Measurements from ENCODE around the gene GSN. TPM values are rescaled to one million over a fixed set of nuclear protein-coding genes. Genes with fewer than 3 reads are reported as not detected.

GSN gene
- total RNA-seq, 2 donors from 2014 or later, result 390 to 690 TPM

GRCh38 chr9:121246821-121247561 is 21.0 kb upstream of the GSN start:
- Histone ChIP-seq H3K36me3 (no peaks in the 10 kb centered on the region), H3K4me3 (no peak overlapping the region), H3K4me1 (replicated peaks) (no peaks in the 10 kb centered on the region), H3K9me3 (no peaks in the 10 kb centered on the region), H3K27ac (no peak overlapping the region), H3K27me3 (replicated peaks; ENCODE audit: insufficient read depth) (no peaks in the 10 kb centered on the region)
- intact Hi-C loops (cut with DNase I), result no loop called here
- no peak for TF ChIP-seq POLR2A (IDR thresholded peaks at IDR 0.05)
- TF ChIP-seq, protein P1, sequence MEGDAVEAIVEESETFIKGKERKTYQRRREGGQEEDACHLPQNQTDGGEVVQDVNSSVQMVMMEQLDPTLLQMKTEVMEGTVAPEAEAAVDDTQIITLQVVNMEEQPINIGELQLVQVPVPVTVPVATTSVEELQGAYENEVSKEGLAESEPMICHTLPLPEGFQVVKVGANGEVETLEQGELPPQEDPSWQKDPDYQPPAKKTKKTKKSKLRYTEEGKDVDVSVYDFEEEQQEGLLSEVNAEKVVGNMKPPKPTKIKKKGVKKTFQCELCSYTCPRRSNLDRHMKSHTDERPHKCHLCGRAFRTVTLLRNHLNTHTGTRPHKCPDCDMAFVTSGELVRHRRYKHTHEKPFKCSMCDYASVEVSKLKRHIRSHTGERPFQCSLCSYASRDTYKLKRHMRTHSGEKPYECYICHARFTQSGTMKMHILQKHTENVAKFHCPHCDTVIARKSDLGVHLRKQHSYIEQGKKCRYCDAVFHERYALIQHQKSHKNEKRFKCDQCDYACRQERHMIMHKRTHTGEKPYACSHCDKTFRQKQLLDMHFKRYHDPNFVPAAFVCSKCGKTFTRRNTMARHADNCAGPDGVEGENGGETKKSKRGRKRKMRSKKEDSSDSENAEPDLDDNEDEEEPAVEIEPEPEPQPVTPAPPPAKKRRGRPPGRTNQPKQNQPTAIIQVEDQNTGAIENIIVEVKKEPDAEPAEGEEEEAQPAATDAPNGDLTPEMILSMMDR (IDR thresholded peaks at IDR 0.05), result no peak
- no peak for TF ChIP-seq POLR2AphosphoS5 (IDR thresholded peaks at IDR 0.05)
- WGBS, result 86% methylated on average over 12 of the region's 12 CpGs
- DNase-seq (ENCODE audit: low spot score), result no peak

DNA sequence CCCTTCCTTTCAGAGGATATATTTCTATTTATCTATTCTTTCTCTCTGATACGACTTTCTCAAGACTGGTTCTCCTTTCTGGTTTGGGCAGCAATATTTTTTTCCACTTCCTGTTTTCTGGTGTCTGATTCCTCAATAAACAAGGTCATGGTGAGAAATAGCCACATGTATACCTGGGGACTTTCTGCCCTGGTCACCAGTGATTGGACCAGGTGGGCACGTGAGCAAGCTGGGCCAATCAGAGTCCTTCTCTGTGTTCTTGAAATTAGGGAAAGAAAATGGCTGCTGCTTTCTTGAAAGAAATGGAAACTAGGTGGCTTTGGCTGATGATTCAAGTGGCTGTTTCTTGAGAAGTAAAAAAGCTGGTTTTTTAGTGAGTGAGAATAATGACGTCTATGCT is 18.4 kb upstream of the GSN start:
- no peak overlapping the region for H3K4me3 ChIP-seq
- no peaks in the 10 kb centered on the region for H3K36me3 ChIP-seq
- DNase-seq (ENCODE audit: low spot score), result no peak
- H3K9me3 ChIP-seq, result no peaks in the 10 kb centered on the region
- WGBS, result 88% methylated on average over 3 of the region's 3 CpGs
- no peaks in the 10 kb centered on the region for H3K4me1 ChIP-seq (replicated peaks)
- intact Hi-C loops (cut with DNase I), result no loop called here
- TF ChIP-seq, protein P1 (IDR thresholded peaks at IDR 0.05), result no peak
- TF ChIP-seq POLR2A (IDR thresholded peaks at IDR 0.05), result no peak
- no peak for TF ChIP-seq POLR2AphosphoS5 (IDR thresholded peaks at IDR 0.05)
- no peaks in the 10 kb centered on the region for H3K27me3 ChIP-seq (replicated peaks; ENCODE audit: insufficient read depth)
- H3K27ac ChIP-seq, result no peak overlapping the region

GRCh38 chr9:121252104-121252851 is 15.7 kb upstream of the GSN start:
- intact Hi-C loops (cut with DNase I), result no loop called here
- H3K4me3 ChIP-seq, result no peak overlapping the region
- H3K4me1 ChIP-seq (replicated peaks), result no peaks in the 10 kb centered on the region
- no peaks in the 10 kb centered on the region for H3K36me3 ChIP-seq
- 96% methylated on average over 5 of the region's 5 CpGs for WGBS
- no peak for DNase-seq (ENCODE audit: low spot score)
- no peaks in the 10 kb centered on the region for H3K27me3 ChIP-seq (replicated peaks; ENCODE audit: insufficient read depth)
- no peak overlapping the region for H3K27ac ChIP-seq
- no peaks in the 10 kb centered on the region for H3K9me3 ChIP-seq
- TF ChIP-seq POLR2A (IDR thresholded peaks at IDR 0.05), result no peak
- no peak for TF ChIP-seq POLR2AphosphoS5 (IDR thresholded peaks at IDR 0.05)
- TF ChIP-seq, protein P1 (IDR thresholded peaks at IDR 0.05), result no peak

- Histone ChIP-seq H3K27ac (no peak overlapping the region), H3K4me1 (replicated peaks) (no peaks in the 10 kb centered on the region), H3K4me3 (no peak overlapping the region), H3K36me3 (no peaks in the 10 kb centered on the region), H3K27me3 (replicated peaks; ENCODE audit: insufficient read depth) (no peaks in the 10 kb centered on the region), H3K9me3 (no peaks in the 10 kb centered on the region)
- no peak for DNase-seq (ENCODE audit: low spot score)
- WGBS, result 68% methylated on average over 2 of the region's 2 CpGs
- TF ChIP-seq, protein P1 (IDR thresholded peaks at IDR 0.05), result no peak
- TF ChIP-seq POLR2A (IDR thresholded peaks at IDR 0.05) (no peak), POLR2AphosphoS5 (IDR thresholded peaks at IDR 0.05) (no peak)
- intact Hi-C loops (cut with DNase I), result no loop called here
Observed at GRCh38 chr9:121253162-121253561, 14.8 kb upstream of the GSN start.
